Measurements from ENCODE around the gene SMYD4. TPM values are rescaled to one million over a fixed set of nuclear protein-coding genes. Genes with fewer than 3 reads are reported as not detected.

SMYD4 gene
- total and polyA plus RNA-seq, 8 donors: 4.0 to 8.9 (median 5.7) TPM

DNA sequence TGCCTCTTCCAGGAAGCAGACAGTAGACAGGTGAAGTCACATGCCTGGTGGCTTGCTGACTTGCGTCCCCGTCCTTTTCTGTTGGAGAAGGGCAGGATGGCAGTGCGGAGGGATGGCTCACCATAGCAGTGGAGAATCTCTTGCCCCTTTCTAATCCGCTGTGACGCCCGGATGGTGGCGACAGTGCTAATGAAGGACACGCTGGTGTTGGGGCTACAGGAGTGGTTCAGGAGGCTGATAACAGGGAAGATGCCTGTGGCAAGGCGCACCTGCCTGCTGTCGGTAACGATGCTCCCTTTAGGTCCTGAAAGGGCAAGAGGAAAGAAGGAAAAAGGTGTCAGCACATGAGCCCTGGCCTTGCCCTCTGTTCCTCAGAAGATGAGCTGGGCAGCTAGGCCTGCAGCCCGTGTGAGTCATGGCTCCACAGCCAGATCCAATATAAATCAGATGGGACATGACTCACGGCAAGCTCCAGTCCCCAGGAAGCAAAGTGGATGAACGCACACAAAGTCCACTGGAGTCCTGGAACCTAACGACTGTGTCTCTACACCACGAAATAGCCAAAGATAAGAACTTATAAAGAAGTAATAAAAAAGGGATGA is 42.3 kb downstream of the SMYD4 start:
- FAIRE-seq (peak; percentile 45), DNase-seq (peak in 1 of 6 donors; percentile 31), ATAC-seq (peak in 3 of 4 donors; percentile 39 to 60 (median 57))
- Histone ChIP-seq H3K9me3 (no peaks in the 10 kb centered on the region), H3K4me1 (peaks cover 0 to 4% (median 0%) of the 10 kb centered on the region in 3 donors), H3K36me3 (peaks cover 0 to 22% (median 4%) of the 10 kb centered on the region in 3 donors), H3K4me3 (no peak overlapping the region), H3K27ac (peak overlapping the region in 2 of 4 donors; percentile 50), H3K27me3 (no peaks in the 10 kb centered on the region)
- TF ChIP-seq, protein P1, sequence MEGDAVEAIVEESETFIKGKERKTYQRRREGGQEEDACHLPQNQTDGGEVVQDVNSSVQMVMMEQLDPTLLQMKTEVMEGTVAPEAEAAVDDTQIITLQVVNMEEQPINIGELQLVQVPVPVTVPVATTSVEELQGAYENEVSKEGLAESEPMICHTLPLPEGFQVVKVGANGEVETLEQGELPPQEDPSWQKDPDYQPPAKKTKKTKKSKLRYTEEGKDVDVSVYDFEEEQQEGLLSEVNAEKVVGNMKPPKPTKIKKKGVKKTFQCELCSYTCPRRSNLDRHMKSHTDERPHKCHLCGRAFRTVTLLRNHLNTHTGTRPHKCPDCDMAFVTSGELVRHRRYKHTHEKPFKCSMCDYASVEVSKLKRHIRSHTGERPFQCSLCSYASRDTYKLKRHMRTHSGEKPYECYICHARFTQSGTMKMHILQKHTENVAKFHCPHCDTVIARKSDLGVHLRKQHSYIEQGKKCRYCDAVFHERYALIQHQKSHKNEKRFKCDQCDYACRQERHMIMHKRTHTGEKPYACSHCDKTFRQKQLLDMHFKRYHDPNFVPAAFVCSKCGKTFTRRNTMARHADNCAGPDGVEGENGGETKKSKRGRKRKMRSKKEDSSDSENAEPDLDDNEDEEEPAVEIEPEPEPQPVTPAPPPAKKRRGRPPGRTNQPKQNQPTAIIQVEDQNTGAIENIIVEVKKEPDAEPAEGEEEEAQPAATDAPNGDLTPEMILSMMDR (IDR thresholded peaks at IDR 0.05): no peak
- 84 to 85% methylated on average over 16 of the region's 16 CpGs for WGBS, 2 donors
- intact Hi-C loops (cut with DNase I): no loop called here

DNA sequence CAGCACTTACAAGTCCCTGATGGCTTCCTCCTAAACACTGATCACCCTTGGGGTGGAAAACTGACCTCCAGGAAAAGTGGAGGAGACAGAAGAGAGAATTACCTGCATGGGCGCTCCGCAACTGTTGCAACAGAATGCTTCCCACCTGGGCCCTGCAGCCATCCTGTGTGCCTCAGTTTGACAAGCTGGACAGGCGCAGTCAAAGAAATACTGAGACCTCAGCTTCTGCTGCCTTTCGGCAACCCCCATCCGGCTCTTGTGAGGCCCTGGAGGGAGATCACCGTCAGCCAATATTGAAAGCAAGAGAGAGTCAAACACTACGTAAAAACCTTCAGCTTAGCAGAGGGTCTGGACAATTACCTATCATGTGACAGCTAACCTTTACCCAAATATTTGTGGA is 43.0 kb downstream of the SMYD4 start:
- TF ChIP-seq, protein P1 (IDR thresholded peaks at IDR 0.05): no peak
- DNase-seq (peak in 1 of 6 donors; percentile 11), ATAC-seq (no peak), FAIRE-seq (no peak)
- H3K4me1 ChIP-seq: peaks cover 0 to 4% (median 0%) of the 10 kb centered on the region in 3 donors
- H3K27me3 ChIP-seq: no peaks in the 10 kb centered on the region
- intact Hi-C loops (cut with DNase I): no loop called here
- WGBS, 2 donors: 92% methylated on average over 7 of the region's 7 CpGs
- H3K4me3 ChIP-seq: no peak overlapping the region
- H3K27ac ChIP-seq: peak overlapping the region in 2 of 4 donors; percentile 50
- peaks cover 0 to 22% (median 4%) of the 10 kb centered on the region in 3 donors for H3K36me3 ChIP-seq
- H3K9me3 ChIP-seq: no peaks in the 10 kb centered on the region

DNA sequence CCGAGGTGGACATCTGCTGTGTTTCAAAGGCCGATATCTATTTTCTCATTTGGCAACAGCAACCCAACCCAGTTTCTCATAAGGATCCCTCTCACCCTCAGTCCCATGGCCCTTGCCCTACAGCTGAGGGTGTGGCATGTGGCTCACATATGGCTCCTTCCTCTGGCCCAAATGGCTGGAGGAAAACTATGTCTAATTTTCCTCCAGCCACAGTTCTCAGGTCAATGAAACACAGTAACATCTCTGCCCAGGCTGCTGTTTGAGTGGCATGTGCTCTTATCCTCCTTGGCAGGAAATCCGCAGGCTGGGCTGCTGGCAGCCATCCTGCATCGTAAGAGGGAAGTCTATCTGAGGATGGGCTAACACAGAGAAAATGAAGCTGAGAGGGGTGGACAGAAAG is 43.8 kb downstream of the SMYD4 start:
- 83 to 86% methylated on average over 4 of the region's 4 CpGs for WGBS, 2 donors
- Histone ChIP-seq H3K4me1 (peaks cover 0 to 4% (median 0%) of the 10 kb centered on the region in 3 donors), H3K27ac (no peak overlapping the region), H3K9me3 (no peaks in the 10 kb centered on the region), H3K4me3 (no peak overlapping the region), H3K36me3 (peaks cover 0 to 26% (median 4%) of the 10 kb centered on the region in 3 donors), H3K27me3 (no peaks in the 10 kb centered on the region)
- ATAC-seq: peak in 1 of 4 donors; percentile 19
- DNase-seq: peak in 1 of 6 donors; percentile 7
- TF ChIP-seq, protein P1 (IDR thresholded peaks at IDR 0.05): no peak
- FAIRE-seq: no peak
- intact Hi-C loops (cut with DNase I): no loop called here

DNA sequence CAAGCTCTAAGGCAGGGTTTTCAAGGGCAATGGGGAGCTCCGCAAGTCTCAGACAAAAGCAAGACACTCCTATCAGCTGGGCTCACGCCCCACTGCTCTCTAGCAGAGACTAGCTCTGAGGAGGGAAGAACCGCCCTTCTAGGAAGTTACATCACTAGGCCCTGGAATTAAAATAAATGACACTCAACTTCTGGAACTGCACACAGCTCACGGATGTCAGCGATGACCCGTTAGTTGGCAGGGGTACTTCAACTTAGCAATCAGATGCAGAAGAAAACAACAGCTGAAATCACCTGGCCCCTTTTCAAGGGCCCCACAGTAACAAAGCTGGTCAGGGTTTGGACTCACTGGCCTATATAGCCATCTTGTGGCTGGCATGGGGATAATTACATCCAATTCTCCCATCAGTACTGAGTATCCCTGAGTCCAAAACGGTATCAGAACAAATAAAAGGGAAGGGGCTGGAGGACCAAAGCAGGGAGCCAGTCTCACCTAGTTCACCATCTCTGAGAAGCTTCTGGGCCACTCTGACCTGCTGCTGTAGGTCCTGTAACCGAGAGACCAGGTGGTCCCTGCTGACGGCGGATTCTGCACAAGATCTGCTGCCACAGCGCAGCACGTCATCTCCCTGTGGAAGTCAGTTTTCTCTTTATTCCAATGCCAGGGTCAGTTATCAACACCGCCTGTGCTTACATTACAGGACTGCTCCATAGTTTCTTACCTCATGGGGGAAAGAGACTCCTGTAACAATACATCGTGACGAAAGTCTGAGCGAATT is 45.7 kb downstream of the SMYD4 start:
- intact Hi-C loops (cut with DNase I): no loop called here
- Histone ChIP-seq H3K27ac (peak overlapping the region in 3 of 4 donors; percentile 5 to 70 (median 64)), H3K4me1 (no peaks in the 10 kb centered on the region), H3K27me3 (no peaks in the 10 kb centered on the region), H3K9me3 (no peaks in the 10 kb centered on the region), H3K4me3 (no peak overlapping the region), H3K36me3 (peaks cover 0 to 27% (median 4%) of the 10 kb centered on the region in 3 donors)
- FAIRE-seq (no peak), ATAC-seq (peak; percentile 50 to 73 (median 66)), DNase-seq (peak in 3 of 6 donors; percentile 25 to 32 (median 29))
- WGBS, 2 donors: 67 to 69% methylated on average over 16 of the region's 16 CpGs
- TF ChIP-seq, protein P1 (IDR thresholded peaks at IDR 0.05): peak in 3 of 4 donors; percentile 8 to 25 (median 15)
